IMR-90 (cell line): ENCODE measurements around the gene SARM1. TPM values are rescaled to one million over a fixed set of nuclear protein-coding genes. Genes with fewer than 3 reads are reported as not detected.

Experiments used
- ATAC-seq: fragments of 200-7000 bp; cut with Tn5 transposase; 2 replicates; pipeline ENCODE4 v1.9.1; 2020; ENCODE audit warnings: low read depth, mild to moderate bottlenecking, moderate library complexity
- BruUV-seq: library from RNA; stranded (reverse); fragments of 400-500 nt; replicated peaks from 2 replicates; lab custom pipeline; 2021; lab: Mats Ljungman, UMichigan
- CTCF ChIA-PET: fragments of 300-600 bp; formaldehyde crosslinking; extraction: SDS; loops from one replicate; lab custom pipeline; 2021; ENCODE audit warnings: antibody characterized with exemption; lab: Yijun Ruan, JAX
- POLR2A ChIA-PET: fragments of 300-600 bp; sonication (Branson Sonifier 250); formaldehyde crosslinking; loops from one replicate; lab custom pipeline; 2022; ENCODE audit warnings: antibody characterized with exemption; ENCODE audit not compliant: unreplicated experiment; lab: Charles Lee
- DNase-seq: peaks from one replicate; pipeline ENCODE4 v3.0.0; 2013
- H2AFZ ChIP-seq: replicated peaks from 2 replicates; pipeline ENCODE3; 2013; ENCODE audit warnings: low read length, mild to moderate bottlenecking; ENCODE audit not compliant: poor library complexity
- H2AK5ac ChIP-seq: 2 replicates; pipeline ENCODE4 v1.6.1; 2013; ENCODE audit warnings: low read depth, low read length, inconsistent platforms
- H2AK9ac ChIP-seq: replicated peaks from 2 replicates; pipeline ENCODE3; 2013; ENCODE audit warnings: mild to moderate bottlenecking, low read depth, low read length, moderate library complexity; ENCODE audit not compliant: poor library complexity
- H2BK120ac ChIP-seq: 2 replicates; pipeline ENCODE4 v1.6.1; 2013; ENCODE audit warnings: low read depth, low read length, inconsistent platforms
- H2BK15ac ChIP-seq: 3 replicates; pipeline ENCODE4 v1.6.1; 2013; ENCODE audit warnings: low read depth, low read length, inconsistent platforms
- H2BK20ac ChIP-seq: 2 replicates; pipeline ENCODE4 v1.6.1; 2013; ENCODE audit warnings: low read depth, mild to moderate bottlenecking, inconsistent platforms, low read length, moderate library complexity
- H2BK5ac ChIP-seq: 2 replicates; pipeline ENCODE4 v1.6.1; 2013; ENCODE audit warnings: mild to moderate bottlenecking, low read depth, low read length, inconsistent platforms; ENCODE audit not compliant: poor library complexity, severe bottlenecking
- H3K14ac ChIP-seq: replicated peaks from 2 replicates; pipeline ENCODE4 v1.6.1; 2013; ENCODE audit warnings: low read depth, low read length, inconsistent platforms
- H3K18ac ChIP-seq: 2 replicates; pipeline ENCODE4 v1.6.1; 2013; ENCODE audit warnings: low read depth, low read length, control low read depth
- H3K23ac ChIP-seq: 2 replicates; pipeline ENCODE4 v1.6.1; 2013; ENCODE audit warnings: low read depth, low read length, inconsistent platforms
- H3K27ac ChIP-seq: 2 replicates; pipeline ENCODE4 v1.5.1; 2013; ENCODE audit warnings: mild to moderate bottlenecking, control low read depth, low read length; ENCODE audit not compliant: insufficient read depth
- H3K27me3 ChIP-seq: 2 replicates; pipeline ENCODE4 v1.6.1; 2013; ENCODE audit warnings: low read length; ENCODE audit not compliant: control insufficient read depth, insufficient read depth
- H3K36me3 ChIP-seq: 2 replicates; pipeline ENCODE4 v1.6.1; 2013; ENCODE audit warnings: low read length, mixed read lengths; ENCODE audit not compliant: control insufficient read depth, insufficient read depth
- H3K4ac ChIP-seq: 2 replicates; pipeline ENCODE4 v1.6.1; 2013; ENCODE audit warnings: low read depth, low read length, inconsistent platforms
- H3K4me1 ChIP-seq: 2 replicates; pipeline ENCODE4 v1.6.1; 2013; ENCODE audit warnings: low read length, mixed read lengths; ENCODE audit not compliant: control insufficient read depth, insufficient read depth
- H3K4me2 ChIP-seq: 2 replicates; pipeline ENCODE4 v1.6.1; 2013; ENCODE audit warnings: low read depth, mild to moderate bottlenecking, control low read depth, low read length, moderate library complexity
- H3K4me3 ChIP-seq: 2 replicates; pipeline ENCODE4 v1.5.1; 2013; ENCODE audit warnings: low read depth, mild to moderate bottlenecking, control low read depth, low read length, moderate library complexity; ENCODE audit not compliant: insufficient read depth
- H3K56ac ChIP-seq: 2 replicates; pipeline ENCODE4 v1.6.1; 2013; ENCODE audit warnings: low read length, inconsistent platforms; ENCODE audit not compliant: insufficient read depth; ENCODE audit errors: extremely low read depth
- H3K79me1 ChIP-seq, 2 experiments: 2 replicates each; pipeline ENCODE4 v1.6.1; 2013; ENCODE audit warnings: low read length in 2 of 2, inconsistent platforms in 1 of 2, low read depth in 1 of 2
- H3K9ac ChIP-seq: 2 replicates; pipeline ENCODE4 v1.6.1; 2013; ENCODE audit warnings: low read depth, low read length, control low read depth
- H3K9me1 ChIP-seq: 2 replicates; pipeline ENCODE4 v1.6.1; 2013; ENCODE audit warnings: low read length, inconsistent platforms; ENCODE audit not compliant: insufficient read depth
- H3K9me3 ChIP-seq: 2 replicates; pipeline ENCODE4 v1.6.1; 2013; ENCODE audit warnings: low read length; ENCODE audit not compliant: control insufficient read depth, insufficient read depth
- H4K20me1 ChIP-seq: 2 replicates; pipeline ENCODE4 v1.6.1; 2013; ENCODE audit warnings: low read length, inconsistent platforms; ENCODE audit not compliant: insufficient read depth
- H4K5ac ChIP-seq: 2 replicates; pipeline ENCODE4 v1.6.1; 2013; ENCODE audit warnings: mild to moderate bottlenecking, low read depth, low read length, control low read depth
- H4K8ac ChIP-seq, 2 experiments: 2 replicates each; pipeline ENCODE4 v1.6.1; 2013; ENCODE audit warnings: low read depth in 2 of 2, low read length in 2 of 2, control low read depth in 1 of 2, inconsistent platforms in 1 of 2
- H4K91ac ChIP-seq: 2 replicates; pipeline ENCODE4 v1.6.1; 2013; ENCODE audit warnings: low read depth, low read length, inconsistent platforms; ENCODE audit not compliant: insufficient read depth
- BHLHE40 ChIP-seq: fragments of 150-350 bp; IDR thresholded peaks from 2 replicates; pipeline ENCODE4 v1.6.1; 2016; ENCODE audit warnings: mild to moderate bottlenecking, low read depth, low read length
- CEBPB ChIP-seq: IDR thresholded peaks from 2 replicates; pipeline ENCODE4 v1.6.1; 2012; ENCODE audit warnings: low read depth, low read length, improper control_type of control experiment
- FOS ChIP-seq: fragments of 150-350 bp; IDR thresholded peaks from 2 replicates; pipeline ENCODE4 v1.6.1; 2016; ENCODE audit warnings: low read depth, low read length
- MAFK ChIP-seq: IDR thresholded peaks from 2 replicates; pipeline ENCODE4 v1.6.1; 2012; ENCODE audit warnings: low read depth, low read length, improper control_type of control experiment
- MXI1 ChIP-seq: IDR thresholded peaks from 2 replicates; pipeline ENCODE4 v1.6.1; 2012; ENCODE audit warnings: low read depth, mild to moderate bottlenecking, low read length, moderate library complexity, borderline replicate concordance
- NFE2L2 ChIP-seq: fragments of 150-350 bp; IDR thresholded peaks from 2 replicates; pipeline ENCODE4 v1.6.1; 2016; ENCODE audit warnings: low read depth, mild to moderate bottlenecking, low read length
- RCOR1 ChIP-seq: IDR thresholded peaks from 2 replicates; pipeline ENCODE4 v1.6.1; 2012; ENCODE audit warnings: mild to moderate bottlenecking, low read length, improper control_type of control experiment; ENCODE audit not compliant: insufficient replicate concordance
- RFX5 ChIP-seq: IDR thresholded peaks from 2 replicates; pipeline ENCODE4 v1.8.0; 2012; ENCODE audit warnings: low read depth, mild to moderate bottlenecking, low read length, moderate library complexity
- SMC3 ChIP-seq: fragments of 150-350 bp; IDR thresholded peaks from 2 replicates; pipeline ENCODE4 v1.6.1; 2016; ENCODE audit warnings: low read depth, mild to moderate bottlenecking, antibody characterized with exemption, low read length, moderate library complexity
- WGBS, 2 experiments: methylation state at CpG; one replicate each; pipeline versions ENCODE4 v1.1.5 to v1.1.7; 2013; ENCODE audit warnings: missing lambda C conversion rate in 2 of 2; ENCODE audit not compliant: insufficient read length in 1 of 2; ENCODE audit errors: extremely low coverage in 2 of 2; 5-methylcytosine and 5-hydroxymethylcytosine counted together
- dilution Hi-C: fragments of 300-500 bp; cut with HindIII; formaldehyde crosslinking; loops from one replicate; pipeline ENCODE4 v1.14.3; 2018; ENCODE audit warnings: low sequenced_read_pairs; ENCODE audit not compliant: unreplicated experiment
- in situ Hi-C: fragments of 300-500 bp; cut with MboI; formaldehyde crosslinking; loops from 3 replicates; pipeline ENCODE4 v1.14.3; 2019; ENCODE audit warnings: low sequenced_read_pairs, inconsistent platforms, mixed read lengths
- intact Hi-C: fragments of 100-400 bp; cut with micrococcal nuclease; formaldehyde crosslinking; loops from 2 replicates; pipeline ENCODE4 v1.10.0; 2022
- polyA plus RNA-seq, 3 experiments: library from polyadenylated mRNA; depleted of rRNA; stranded (reverse); fragments of >200 nt; gene quantifications; 2 replicates each; pipeline ENCODE4 v1.2.3, GENCODE V29; 2012; ENCODE audit warnings: low replicate concordance in 1 of 3
- total RNA-seq: library from RNA; depleted of rRNA; stranded (reverse); fragments of >200 nt; gene quantifications from 2 replicates; pipeline ENCODE4 v1.2.3, GENCODE V29; 2012
- TF ChIP-seq, protein P1 (sequence below): fragments of 150-350 bp; IDR thresholded peaks from 2 replicates; pipeline ENCODE4 v1.6.1; 2017; ENCODE audit warnings: mild to moderate bottlenecking, antibody characterized with exemption, low read length, low read depth
- TF ChIP-seq, protein P2 (sequence below): fragments of 150-350 bp; IDR thresholded peaks from 2 replicates; pipeline ENCODE4 v1.6.1; 2016; ENCODE audit warnings: low read depth, mild to moderate bottlenecking, low read length, moderate library complexity, borderline replicate concordance

The SARM1 gene
- total and polyA plus RNA-seq, 2 of the 4 experiments (the other 2 are of a cell fraction): 3.4 to 11.4 TPM

DNA sequence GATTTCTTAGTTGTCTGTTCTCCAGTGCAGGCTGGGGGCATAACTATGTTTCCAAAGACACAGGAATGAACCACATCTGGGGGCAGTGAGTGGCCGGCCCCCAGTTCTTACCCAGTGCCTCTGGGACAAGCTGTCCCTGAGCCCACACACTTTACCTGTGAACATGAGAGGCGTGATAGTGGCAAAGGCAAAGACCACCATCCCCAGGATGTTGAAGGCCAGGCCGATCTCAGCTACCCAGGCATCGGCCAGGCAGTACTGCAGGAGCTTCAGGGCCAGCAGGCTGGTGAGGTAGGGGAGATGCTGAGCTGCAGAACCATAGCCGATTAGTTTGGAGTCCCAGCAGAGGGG lies 32.9 kb downstream of the SARM1 start:
- Histone ChIP-seq H3K79me1 (no peaks in the 10 kb centered on the region), H3K27ac (no peak overlapping the region), H3K27me3 (0 out of 2 replicates have a peak, but pooled peaks cover 2% of the 10 kb centered on the region), H3K4me3 (no peak overlapping the region), H4K5ac (no peak overlapping the region), H3K9ac (no peak overlapping the region), H3K56ac (no peak overlapping the region), H2BK5ac (no peak overlapping the region), H3K23ac (no peak overlapping the region), H3K9me3 (no peaks in the 10 kb centered on the region), H3K18ac (no peak overlapping the region), H2AK5ac (no peak overlapping the region), H4K20me1 (no peaks in the 10 kb centered on the region), H3K4me2 (no peak overlapping the region), H3K36me3 (peaks cover 4% of the 10 kb centered on the region), H4K91ac (no peak overlapping the region), H3K4ac (no peak overlapping the region), H2AK9ac (no peak overlapping the region), H3K9me1 (peaks cover 13% of the 10 kb centered on the region), H3K4me1 (peaks cover 3% of the 10 kb centered on the region), H4K8ac (no peak overlapping the region), H2AFZ (no peak overlapping the region), H2BK15ac (no peak overlapping the region), H3K14ac (no peak overlapping the region), H2BK120ac (no peak overlapping the region), H2BK20ac (no peak overlapping the region)
- intact Hi-C loops (loop anchor here (10.0 kb wide), 1 partner anchor 140 kb away; no protein-coding TSS in a partner anchor), in situ Hi-C loops (no loop called here), dilution Hi-C loops (no loop called here)
- ChIA-PET POLR2A (no interaction called here), CTCF (no interaction called here)
- ATAC-seq: no peak
- TF ChIP-seq NFE2L2 (no peak), SMC3 (no peak), RFX5 (no peak), FOS (no peak), CEBPB (no peak), MXI1 (no peak), MAFK (no peak), BHLHE40 (no peak), RCOR1 (no peak)
- TF ChIP-seq, protein P1, sequence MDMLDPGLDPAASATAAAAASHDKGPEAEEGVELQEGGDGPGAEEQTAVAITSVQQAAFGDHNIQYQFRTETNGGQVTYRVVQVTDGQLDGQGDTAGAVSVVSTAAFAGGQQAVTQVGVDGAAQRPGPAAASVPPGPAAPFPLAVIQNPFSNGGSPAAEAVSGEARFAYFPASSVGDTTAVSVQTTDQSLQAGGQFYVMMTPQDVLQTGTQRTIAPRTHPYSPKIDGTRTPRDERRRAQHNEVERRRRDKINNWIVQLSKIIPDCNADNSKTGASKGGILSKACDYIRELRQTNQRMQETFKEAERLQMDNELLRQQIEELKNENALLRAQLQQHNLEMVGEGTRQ: no peak
- TF ChIP-seq, protein P2, sequence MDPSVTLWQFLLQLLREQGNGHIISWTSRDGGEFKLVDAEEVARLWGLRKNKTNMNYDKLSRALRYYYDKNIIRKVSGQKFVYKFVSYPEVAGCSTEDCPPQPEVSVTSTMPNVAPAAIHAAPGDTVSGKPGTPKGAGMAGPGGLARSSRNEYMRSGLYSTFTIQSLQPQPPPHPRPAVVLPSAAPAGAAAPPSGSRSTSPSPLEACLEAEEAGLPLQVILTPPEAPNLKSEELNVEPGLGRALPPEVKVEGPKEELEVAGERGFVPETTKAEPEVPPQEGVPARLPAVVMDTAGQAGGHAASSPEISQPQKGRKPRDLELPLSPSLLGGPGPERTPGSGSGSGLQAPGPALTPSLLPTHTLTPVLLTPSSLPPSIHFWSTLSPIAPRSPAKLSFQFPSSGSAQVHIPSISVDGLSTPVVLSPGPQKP: no peak
- no peak for DNase-seq
- no TSS peak for BruUV-seq
- WGBS, 2 experiments: 100% methylated on average over 1 of the region's 5 CpGs; no CpG with 5 or more reads in 1 of the 2 experiments
